Ovary (tissue), 3 donors: ENCODE data around the gene DROSHA.

Source experiments
- CTCF ChIP-seq, 3 donors: fragments of 450-650 bp in 2 of 3; fragments of 200-600 bp in 1 of 3; IDR thresholded peaks; one replicate each; pipeline versions ENCODE4 v1.5.1 to v1.8.0; 2016 to 2022; ENCODE audit warnings: antibody characterized with exemption in 3 of 3, mild to moderate bottlenecking in 1 of 3
- POLR2A ChIP-seq: fragments of 450-650 bp; IDR thresholded peaks from one replicate; pipeline ENCODE4 v1.6.1; 2017; ENCODE audit warnings: antibody characterized with exemption, mild to moderate bottlenecking, moderate library complexity
- donor health status: DM: no; HTN: no; CAD: no.

- TF ChIP-seq CTCF (IDR thresholded peaks at IDR 0.05), result no peak
- TF ChIP-seq POLR2A, result no peak
These were observed 45.5 kb downstream of the DROSHA start for GRCh38 chr5:31486441-31486840.
